Activated effector memory CD4-positive, alpha-beta T cell treated with Interleukin-2 at 50 U/mL for 16 hours (primary cell): ENCODE results near the gene KLF3.

Experiments used
- DNase-seq: peaks from one replicate; pipeline ENCODE4 v3.0.0-alpha.2; 2020

The KLF3 gene

DNA sequence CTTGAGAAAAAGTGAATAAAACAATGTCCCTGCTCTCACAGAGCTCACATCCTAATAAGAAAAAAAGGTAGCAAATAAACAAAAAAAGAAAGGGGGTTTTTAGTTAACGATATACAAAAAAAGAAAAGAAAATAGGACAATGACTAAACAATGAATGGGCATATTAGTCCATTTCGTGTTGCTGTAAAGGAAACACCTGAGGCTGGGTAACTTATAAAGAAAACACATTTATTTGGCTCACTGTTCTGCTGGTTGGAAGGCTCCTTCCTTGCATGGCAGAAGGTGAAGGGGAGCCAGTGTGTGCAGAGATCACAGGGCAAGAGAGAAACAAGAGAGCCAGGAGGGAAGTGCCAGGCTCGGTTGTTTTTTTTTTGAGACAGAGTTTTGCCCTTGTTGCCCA, 4.7 kb upstream of the KLF3 start:
- no peak for DNase-seq

GRCh38 chr4:38660838-38661237, 3.2 kb upstream of the KLF3 start:
- no peak for DNase-seq

- DNase-seq: no peak
Measured at GRCh38 chr4:38661371-38661770, 2.6 kb upstream of the KLF3 start.

DNA sequence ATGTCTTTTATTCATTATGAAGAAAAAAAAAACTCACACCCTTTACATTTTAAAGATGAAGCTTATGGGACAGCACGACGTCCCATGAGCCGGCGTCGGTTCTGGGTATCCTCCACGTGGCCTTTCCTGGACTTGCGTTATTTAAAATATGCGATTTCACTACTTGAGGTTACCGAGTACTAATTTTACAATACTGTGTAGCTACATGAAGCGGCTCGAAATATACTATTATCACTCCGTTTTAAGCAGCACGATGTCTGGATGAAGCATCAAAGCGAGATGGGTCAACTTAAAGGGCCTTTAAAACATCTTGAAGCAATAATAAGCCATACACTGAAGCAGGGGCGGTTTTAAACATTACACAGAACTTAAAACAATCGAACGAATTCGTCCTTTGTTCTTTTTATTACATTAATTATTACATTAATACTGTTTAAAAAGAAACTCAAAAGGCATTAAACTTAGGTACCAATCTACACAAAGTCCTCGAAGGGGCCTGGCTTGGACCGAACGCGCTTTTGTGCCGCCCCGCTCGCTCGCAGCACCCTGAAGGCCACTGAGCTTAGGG, 1.4 kb upstream of the KLF3 start:
- DNase-seq: no peak

DNA sequence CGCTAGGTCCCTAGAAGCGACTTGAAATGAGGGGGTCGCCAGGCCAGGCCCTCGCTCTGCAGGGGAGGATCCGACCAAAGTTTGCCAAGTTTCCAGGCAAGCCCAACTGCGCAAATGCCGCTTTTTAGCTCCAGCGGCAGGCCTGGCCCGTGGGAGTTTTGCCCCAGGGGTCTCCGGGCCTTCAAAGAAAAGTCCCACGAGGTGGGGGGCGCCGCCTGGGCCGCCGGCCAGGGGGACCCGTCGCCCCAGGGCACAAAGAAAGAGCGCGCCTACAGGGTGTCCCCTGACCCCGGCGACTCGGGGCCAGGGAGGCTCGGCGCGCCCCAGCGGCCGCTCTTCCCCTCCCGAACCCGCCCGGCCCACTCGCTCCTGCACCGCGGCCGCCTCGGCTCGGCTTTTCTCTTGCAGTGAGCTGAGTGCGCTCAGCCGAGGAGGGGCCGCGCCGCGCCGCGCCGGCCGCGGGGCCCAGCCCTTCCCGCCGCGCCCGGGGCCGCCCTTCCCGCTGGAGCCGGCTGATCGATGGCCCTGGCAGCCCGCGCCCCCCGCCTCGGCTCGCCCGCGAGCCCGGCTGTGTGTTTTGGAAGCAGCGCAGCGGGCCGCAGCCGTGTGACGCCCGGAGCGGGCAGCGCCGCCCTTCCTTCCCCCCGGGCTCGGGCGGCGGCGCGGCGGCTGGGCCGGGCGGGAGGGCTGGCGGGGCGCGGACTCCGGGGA, 754 bp upstream of the KLF3 start:
- no peak for DNase-seq

- peak; percentile 30 for DNase-seq
Measured at GRCh38 chr4:38664706-38665401, 855 bp downstream of the KLF3 start.

GRCh38 chr4:38665551-38666411, 1.8 kb downstream of the KLF3 start:
- no peak for DNase-seq

GRCh38 chr4:38666766-38667084, 2.7 kb downstream of the KLF3 start:
- DNase-seq: no peak

GRCh38 chr4:38667085-38667893, 3.3 kb downstream of the KLF3 start:
- peak; percentile 40 for DNase-seq

- DNase-seq: no peak
Measured at GRCh38 chr4:38668203-38668971, 4.4 kb downstream of the KLF3 start.

- no peak for DNase-seq
Measured at GRCh38 chr4:38669208-38669607, 5.2 kb downstream of the KLF3 start.

DNA sequence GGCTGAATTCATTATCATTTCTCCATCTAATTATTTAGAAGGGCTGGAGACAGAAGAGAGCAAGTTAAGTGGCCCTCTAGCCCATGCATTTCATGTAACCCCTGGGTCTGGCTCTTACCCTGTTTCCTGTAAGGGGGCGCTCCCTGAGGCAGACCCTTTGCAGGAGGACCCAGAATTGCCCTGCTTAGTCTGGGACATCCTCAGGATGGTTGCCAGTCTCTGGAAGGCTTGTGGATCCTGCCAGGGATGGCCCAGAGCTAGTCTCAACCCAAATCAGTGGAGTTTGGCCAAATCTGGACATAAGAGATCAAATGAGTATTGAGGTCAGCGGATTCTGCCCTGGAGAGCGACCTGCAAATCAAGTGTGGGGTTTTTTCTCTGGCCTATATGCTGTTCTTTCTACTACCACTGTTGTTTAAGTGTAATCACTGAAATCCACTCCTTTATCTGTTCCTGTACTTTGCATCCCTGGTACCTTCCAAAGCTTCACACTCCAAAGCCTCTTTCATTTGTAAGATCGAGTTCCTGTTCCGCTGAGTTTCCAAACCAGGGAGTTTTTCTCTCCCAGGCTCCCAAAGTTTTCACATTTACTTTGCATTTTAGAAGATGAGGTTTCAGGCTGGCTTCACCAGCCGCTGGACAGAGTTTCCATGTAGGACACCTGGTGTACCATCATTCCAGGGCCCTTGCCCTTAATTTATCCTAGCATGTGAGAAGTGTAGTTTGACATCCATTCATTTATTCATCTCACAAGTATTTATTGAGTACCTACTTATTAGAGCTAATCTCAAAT, 6.3 kb downstream of the KLF3 start:
- DNase-seq: no peak

GRCh38 chr4:38670939-38671591, 7.1 kb downstream of the KLF3 start:
- DNase-seq: no peak

DNA sequence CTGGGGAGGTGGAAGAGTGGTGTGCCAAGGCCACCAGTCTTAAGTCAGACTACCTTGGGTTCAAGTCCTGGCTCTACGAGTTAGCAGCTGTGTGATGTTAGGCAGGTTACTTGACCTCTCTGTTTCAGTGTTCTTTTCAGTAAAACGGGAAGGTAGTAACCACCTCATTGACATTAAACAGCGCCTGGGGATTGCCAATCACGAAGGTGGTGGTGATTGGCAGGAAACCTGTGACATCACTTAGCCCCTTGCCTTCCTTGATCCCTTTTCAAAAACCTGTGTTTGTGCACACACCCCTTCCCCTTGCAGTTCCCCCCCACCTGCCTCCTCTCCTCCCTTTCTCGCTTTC, 7.6 kb downstream of the KLF3 start:
- no peak for DNase-seq

DNA sequence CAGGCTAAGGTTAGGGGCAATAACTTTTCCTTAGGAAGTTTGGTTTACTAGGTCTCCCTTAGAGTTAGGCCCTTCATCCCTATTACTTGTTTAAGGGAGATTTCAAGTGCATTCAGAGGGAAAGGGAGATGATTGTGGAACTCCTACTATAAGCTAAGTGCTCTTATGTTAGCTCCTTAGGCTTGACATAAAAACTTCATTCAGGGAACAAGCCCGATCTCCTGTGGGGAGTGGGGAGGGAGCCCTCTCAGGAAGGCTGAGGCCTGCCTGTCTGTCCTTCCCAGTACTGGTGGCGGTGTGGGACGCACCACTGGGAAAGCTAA, 8.0 kb downstream of the KLF3 start:
- no peak for DNase-seq

- DNase-seq: no peak
Measured at GRCh38 chr4:38672397-38673129, 8.6 kb downstream of the KLF3 start.

DNA sequence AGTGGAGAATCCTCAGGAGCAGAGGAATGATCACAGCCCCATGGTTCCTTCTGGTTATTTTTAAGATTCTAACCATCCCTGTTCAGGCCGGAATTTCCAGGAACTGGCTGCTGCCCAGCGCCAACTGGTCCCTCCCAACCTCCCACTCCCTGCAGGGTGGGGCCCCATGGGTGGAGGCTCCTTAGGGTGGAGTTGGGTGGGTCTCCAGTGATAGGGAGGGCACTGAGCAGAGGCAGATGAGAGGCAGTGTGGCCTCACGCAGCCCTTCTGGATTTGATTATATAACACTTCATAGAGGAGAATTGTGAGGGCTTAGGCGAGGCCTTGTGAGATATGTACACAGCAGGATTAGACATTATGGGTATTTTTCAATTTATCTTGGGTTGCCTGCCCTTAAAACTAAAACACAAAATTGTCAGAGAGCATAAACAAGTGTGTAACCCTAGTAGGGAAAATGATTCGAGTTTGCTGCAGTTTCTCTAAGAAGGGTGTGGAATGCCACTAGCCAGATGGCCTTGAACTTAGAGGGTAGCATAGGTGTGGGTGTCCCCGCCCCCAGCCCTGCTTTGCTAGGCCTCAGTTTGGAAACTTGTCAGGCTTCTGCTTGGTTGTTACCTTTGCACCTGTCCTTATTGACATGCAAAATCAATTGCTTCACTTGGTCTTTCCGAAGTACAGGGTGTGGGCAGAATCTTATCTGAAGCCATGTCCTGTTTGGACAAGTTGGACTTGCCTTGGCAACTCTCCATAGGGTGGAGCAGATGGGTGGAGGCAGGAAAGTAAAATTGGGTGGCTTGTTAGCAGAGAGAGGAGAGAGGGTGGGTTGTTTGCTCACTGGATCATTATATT, 9.4 kb downstream of the KLF3 start:
- DNase-seq: no peak

- no peak for DNase-seq
Measured at GRCh38 chr4:38674258-38675144, 10.5 kb downstream of the KLF3 start.
